Anterior cingulate cortex (tissue), 58 donors: ENCODE data around the gene TMEM131L.
"Not testable (repeated sequence)": the region's sequence is repeated elsewhere in the genome, so short reads cannot be mapped to it uniquely, and the experiment has no call there.

ENCODE experiments used
- DNase-seq, 58 donors: peaks; one replicate each; lab custom pipeline; 2025; lab: John Stamatoyannopoulos, UW

The TMEM131L gene

DNA sequence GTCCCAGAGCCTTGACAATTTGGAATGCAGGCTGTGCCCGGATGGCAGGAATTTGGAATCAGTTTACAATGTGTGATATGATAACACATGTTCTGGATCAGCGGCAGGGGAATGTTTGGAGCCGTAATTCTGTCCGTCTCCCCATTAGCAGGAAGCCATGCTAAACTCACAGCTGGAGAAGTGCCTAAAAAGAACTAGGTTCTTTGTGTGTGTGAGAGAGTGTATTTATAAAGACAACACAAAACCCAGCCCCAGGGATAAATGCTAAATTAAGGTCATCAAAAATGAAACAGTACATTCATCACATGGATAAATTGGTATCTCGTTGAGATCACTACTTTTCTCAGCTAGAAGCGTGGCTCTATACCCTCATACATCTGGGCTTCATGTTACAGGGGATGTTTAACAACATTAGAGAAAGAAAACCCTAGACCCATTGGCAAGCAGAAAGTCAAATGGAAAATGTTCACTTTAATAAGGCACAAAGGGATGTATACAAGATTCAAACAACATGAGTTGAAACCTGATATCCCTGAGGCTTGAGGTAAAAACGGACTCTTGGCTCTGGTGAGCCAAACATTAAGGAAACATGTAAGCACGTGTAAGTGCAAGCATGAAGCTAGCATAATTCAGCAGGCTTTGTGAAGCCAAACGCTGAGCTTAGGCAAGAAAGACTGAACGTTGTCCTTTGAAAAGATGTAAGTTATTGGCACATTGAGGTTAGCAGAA is 18.0 kb upstream of the TMEM131L start:
- DNase-seq: no peak

DNA sequence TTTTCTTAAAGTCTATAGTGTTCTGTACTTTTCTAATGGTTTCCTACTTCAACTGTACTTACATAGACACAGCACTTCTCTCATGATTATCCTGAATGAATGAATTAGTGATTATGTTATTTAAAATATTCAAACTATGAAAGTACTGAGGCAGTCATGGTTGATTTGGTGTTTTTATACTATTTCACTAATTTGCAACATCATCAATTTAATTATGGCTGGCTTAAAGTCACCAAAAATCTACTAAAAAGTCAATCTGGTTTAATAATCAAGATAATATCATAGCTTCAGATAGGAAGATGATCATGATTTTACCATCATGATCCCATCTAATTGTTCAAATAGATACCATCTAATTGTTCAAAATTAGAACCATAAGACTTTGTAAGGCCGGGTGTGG is 16.8 kb upstream of the TMEM131L start:
- no peak for DNase-seq

DNA sequence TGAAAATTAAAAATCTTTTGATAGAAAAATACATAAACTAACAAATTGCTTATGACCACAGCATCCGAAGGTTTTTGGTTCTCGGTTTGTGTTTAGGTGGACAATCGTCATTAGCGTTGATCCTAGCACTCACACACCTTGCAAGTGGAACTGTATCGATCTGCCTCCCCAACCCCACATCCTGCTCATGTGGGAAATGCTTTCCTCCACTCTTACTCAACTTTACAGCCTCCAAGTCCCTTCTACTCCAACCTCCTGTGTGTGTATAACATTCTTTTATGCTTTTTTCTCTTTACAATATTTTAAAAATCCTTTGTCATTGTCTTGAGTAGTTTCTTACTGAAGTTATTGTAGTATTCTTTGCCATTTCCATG is 15.6 kb upstream of the TMEM131L start:
- DNase-seq: no peak

DNA sequence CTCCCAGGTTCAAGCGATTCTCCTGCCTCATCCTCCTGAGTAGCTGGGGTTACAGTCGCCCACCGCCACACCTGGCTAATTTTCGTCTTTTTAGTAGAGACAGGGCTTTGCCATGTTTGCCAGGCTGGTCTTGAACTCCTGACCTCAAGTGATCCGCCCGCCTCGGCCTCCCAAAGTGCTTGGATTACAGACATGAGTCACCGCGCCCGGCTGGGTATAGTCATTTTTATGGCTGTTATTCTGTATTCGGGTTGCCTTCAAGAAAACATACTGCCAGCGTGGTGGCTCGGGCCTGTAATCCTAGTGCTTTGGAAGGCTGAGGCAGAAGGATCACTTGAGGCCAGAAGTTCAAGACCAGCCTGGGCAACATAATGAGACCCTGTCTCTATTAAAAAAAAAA is 15.0 kb upstream of the TMEM131L start:
- DNase-seq: not testable (repeated sequence)

DNA sequence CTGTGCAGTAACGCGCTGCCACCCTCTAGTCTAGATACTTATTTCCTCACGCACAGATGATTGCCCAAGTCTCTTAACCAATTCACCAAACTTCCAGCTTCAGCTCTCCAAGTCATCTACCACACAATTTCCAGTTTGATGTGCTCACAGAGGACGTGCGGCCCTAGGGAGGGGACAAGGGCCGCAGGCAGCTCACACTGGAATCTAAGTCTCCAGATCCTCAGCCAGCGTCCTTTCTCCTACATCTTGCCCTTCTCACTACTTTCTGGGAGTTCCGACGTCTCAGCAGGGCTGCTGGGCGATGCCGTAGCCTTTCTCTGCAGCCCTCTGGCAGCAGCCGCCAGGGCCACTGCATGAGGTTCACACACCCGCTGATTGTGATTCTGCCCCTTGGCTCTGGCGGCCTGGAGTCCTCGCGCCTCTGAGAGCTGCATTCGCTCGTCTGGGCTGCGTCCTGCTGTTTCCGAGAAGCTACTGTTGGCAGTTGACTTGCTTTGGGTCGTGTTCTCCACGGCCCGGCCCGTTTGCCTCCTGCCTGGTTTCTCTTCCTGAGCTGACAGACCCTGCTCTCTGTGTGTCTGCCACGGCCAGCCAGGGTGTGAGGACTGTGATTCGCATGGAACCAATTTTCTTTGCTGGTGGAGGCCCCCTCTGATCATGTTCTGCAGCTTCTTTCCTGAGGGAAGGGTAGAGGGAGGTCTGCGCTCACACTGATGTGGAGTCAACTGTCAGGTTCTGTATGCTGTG is 14.1 kb upstream of the TMEM131L start:
- no peak for DNase-seq

DNA sequence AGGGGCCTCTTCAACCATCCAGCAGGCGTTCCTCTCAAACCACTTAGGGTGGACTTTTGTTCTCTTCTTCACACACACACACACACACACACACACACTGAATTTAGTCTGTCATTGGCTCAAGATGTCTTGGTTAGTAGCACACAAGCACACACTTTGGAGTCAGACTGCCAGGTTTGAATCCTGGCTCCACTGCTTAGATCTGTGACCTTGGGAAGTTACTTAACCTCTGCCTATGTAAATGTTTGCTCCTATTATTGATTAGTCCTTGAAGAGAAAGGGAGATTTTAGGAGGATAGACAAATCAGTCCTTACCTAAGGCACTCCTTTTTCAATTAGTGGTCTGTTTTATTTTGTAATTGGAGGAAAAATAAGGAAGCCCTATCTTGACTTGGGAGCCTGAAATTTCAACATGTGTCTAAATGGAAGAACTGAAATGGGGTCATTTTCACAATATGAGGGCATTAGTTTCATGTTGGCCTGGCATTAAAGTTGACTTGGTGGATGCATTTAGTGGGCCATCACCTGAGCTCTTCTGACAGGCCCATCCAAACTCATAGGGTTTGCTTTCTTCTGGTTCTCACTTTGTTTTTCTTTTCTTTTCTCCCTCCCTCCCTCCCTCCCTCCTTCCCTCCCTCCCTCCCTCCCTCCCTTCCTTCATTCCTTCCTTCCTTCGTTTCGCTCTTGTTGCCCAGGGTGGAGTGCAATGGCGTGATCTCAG is 13.3 kb upstream of the TMEM131L start:
- DNase-seq: no peak

DNA sequence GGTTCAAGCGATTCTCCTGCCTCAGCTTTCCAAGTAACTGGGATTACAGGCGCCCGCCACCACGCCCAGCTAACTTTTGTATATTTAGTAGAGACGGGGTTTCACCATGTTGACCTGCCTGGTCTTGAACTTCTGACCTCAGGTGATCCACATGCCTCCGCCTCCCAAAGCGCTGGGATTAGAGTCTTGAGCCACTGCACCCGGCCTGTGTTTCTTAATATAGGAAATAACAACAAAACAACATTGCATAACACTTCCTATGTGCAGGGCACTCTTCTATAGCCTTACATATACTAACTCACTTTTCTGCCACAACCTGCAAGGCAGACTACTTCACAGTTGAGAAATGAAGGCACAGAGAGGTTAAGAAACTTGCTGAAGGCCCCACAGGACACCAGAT is 12.8 kb upstream of the TMEM131L start:
- no peak for DNase-seq

DNA sequence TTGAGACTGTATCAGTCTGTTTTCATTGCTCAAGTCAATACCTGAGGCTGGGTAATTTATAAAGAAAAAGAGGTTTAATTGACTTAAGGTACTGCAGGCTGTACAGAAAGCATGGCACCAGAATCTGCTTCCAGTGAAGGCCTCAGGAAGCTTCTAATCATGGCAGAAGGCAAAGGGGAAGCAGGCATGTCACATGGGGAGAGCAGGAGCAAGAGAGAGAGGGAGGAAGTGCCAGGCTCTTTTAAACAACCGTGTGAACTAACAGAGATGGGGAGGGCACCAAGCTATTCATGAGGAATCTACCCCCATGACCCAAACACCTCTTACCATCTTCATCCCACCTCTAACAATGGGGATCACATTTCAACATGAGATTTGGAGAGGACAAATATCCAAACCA is 7.2 kb upstream of the TMEM131L start:
- no peak for DNase-seq

DNA sequence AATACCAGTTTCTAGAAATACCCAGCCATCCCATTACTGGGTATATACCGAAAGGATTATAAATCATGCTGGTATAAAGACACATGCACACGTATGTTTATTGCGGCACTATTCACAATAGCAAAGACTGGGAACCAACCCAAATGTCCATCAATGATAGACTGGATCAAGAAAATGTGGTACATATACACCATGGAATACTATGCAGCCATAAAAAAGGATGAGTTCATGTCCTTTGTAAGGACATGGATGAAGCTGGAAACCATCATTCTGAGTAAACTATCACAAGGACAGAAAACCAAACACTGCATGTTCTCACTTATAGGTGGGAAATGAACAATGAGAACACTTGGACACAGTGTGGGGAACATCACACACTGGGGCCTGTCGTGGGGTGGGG is 4.6 kb upstream of the TMEM131L start:
- not testable (repeated sequence) for DNase-seq

DNA sequence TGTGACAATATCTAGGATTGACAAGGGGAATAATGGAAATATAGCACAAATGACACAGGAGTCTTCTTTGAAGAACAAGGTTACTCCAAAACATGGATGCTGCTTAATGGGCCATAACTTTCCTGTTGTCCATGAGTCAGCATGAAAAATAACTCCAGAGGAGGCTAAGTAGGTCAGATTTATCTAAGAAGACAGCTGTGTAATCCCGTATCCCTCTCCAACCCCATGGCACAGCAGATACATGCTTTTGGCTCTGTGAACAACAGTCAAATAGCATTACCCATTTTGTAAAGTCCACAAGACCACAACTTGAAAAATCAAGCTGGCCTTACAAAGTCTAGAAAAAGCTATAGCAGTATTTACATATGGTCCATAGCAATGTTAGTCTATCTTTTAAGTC is 2.1 kb upstream of the TMEM131L start:
- no peak for DNase-seq

DNA sequence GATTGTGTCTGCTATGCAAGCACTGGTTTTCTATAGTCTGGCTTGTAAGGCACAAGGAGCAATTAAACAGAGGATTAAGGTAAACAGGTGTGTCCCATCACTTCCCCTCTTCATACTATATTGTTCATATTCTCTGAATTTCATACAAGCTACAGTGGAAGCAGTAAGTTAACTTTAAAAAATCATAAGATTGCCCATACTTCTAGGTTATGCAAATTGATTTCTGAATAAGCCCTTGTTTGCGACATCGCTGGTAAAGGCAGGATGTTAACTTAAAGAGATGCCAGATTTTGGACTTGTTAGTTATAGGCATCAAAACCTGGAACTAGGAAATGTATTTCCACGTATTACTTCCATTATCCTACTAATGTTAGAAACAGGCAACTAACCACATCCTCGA is 1.0 kb upstream of the TMEM131L start:
- DNase-seq: no peak

DNA sequence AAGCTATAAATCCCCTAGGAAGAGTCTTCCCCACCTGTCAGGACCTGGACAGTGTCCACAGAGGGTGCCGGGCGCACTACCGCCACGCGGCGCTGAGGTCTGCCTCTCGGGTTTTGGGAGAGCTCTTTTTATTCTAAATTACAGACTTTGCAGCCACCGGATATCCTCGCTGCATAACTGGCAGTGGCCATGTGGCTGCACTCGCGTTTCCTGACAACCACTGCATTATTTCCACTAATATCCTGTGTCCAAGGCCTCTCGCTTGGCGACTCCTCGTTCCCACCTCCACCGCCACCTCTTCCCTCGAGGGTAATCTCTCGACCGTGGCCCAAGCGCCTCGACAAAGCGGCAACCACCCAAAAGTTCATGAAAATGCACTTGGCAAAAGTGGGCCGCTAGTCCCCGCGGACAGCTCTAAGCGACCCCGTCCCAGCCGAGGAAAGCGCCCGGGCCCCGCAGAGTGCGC is 512 bp upstream of the TMEM131L start:
- DNase-seq: peak in 31 of 58 donors; percentile 9 to 74 (median 47)

DNA sequence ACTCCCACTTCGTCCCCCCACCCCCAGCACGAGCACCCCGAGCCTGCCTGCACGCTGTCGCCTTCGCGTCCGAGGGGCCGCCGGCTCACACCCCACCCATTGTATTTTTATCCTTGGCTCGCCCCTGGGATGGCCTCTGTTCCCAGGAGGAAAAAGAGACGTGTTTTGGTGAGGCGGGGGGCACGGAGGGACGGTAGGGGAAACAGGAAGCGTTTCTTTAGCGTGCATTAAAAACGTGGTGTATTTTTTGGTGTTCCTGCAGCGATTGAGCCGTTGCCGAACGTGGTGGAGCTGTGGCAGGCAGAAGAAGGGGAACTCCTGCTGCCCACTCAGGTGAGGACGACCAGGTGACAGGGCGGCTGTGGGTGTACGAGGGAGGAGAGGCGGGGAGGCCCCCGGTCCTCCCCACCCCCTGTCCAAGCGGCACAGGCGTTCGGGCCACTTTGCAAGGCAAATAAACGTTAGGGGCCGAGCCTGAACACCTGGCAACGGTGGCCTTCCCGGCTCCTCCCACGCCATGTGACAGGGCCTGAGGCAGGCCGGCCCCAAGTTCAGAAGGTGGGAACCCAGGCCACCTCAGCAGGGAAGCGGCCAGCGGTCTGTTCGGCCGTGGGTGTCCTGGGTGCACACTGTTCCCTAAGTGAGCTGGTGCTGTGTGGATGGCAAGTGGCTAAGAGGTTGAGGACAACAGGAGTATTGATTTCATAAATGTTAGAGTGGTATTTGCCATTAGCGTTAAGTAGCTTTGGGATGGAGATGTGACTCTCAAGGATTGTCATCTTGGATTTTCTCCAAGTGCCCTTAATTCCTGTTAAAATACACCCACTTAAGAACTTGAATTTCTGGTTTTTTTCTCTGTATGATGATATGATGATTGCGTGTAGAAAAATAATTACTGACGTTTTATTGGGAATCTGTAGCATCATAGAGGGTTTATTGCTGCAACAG is 1.1 kb downstream of the TMEM131L start:
- peak in 7 of 58 donors; percentile 6 to 50 (median 29) for DNase-seq

DNA sequence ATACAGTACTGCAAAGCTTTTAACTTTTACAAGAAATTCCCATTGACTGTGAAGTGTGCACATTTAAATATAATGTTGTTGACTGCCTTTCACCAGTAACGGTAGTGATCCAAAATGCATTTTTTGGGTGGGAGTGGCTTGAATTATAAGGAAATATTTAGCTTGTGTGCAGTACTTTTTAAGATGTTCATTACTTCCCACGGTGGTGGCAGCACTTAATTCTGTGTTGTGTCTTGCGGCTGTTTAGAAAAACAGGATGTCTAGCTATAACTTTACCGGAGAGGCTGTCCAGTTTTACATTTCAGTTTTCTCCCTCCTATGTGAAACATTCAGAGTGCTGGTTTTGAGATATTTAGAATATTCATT is 1.7 kb downstream of the TMEM131L start:
- DNase-seq: no peak

DNA sequence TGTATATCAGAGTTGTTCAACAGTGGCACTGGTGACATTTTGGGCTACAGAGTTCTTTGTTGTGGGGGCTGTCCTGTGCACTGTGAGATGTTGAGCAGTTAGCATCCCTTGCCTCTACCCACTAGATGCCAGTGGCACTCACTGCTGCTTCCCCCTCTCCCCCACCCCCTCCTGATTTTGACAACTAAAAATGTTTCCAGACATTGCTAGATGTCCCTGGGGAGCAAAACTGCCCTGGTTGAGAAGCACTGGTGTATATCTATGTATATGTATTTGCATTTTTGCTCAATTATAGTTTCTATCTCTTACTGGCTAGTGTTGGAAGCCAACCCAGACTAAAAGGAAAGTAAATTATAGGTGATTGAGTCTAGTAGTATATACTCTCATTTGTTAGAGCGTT is 2.4 kb downstream of the TMEM131L start:
- no peak for DNase-seq

DNA sequence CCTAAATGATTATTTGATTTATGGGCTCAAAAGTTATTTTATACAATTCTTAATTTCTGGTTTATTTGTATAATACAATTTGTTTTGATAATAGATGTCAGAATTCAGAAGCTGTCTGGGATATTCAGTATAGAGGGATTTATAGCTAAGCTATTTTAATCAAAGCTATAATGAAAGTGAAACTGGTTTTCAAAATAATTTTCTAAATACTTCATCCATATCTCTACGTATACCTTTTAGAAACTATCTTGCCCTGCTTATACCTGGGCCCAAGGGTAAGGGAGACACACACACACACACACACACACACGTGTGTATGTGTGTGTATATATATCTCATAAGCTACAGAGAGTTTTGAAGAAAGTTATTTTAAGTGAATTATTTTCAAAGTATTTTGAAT is 2.9 kb downstream of the TMEM131L start:
- no peak for DNase-seq

DNA sequence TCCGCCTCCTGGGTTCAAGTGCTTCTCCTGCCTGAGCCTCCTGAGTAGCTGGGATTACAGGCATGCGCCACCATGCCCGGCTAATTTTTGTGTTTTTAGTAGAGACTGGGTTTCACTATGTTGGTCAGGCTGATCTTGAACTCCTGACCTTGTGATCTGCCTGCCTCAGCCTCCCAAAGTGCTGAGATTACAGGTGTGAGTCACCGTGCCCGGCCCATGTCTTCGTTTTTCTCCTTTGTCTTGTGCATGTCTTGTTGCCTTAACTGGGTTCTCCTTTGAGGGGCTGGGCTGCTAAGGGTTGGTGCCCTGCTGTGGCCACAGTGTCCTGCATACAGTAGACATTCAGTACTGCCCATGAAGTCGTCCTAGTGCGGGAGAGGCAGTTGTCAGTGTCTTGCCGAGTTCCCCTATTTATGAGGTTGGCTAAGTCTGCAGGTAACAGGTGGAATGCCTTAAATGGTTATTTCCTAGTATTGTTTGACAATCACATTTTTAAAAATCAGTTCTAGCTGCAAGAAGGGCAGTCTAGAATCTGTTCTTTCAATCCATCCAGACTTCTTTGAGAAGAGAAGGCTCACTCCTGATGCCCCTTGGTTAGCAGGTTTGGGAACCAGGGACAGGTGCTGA is 5.0 kb downstream of the TMEM131L start:
- DNase-seq: not testable (repeated sequence)

DNA sequence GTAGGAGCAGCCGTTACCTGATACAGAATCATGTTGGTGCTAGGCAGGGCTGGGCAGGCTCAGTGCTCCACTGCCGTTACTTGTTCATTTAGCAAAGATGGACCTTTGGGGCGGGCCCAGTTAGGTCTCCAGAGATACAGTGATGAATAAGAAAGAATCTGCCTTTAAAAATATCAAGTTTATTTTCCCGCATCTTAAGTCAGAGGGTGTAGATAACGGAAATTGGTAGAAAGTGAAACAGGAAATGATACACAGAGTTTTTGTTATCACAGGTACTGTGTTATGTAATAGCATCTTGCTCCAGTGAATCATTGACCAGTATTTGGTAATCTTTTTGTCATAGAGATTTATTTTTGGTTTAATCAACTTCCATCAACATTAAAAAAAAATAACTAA is 5.5 kb downstream of the TMEM131L start:
- no peak for DNase-seq

DNA sequence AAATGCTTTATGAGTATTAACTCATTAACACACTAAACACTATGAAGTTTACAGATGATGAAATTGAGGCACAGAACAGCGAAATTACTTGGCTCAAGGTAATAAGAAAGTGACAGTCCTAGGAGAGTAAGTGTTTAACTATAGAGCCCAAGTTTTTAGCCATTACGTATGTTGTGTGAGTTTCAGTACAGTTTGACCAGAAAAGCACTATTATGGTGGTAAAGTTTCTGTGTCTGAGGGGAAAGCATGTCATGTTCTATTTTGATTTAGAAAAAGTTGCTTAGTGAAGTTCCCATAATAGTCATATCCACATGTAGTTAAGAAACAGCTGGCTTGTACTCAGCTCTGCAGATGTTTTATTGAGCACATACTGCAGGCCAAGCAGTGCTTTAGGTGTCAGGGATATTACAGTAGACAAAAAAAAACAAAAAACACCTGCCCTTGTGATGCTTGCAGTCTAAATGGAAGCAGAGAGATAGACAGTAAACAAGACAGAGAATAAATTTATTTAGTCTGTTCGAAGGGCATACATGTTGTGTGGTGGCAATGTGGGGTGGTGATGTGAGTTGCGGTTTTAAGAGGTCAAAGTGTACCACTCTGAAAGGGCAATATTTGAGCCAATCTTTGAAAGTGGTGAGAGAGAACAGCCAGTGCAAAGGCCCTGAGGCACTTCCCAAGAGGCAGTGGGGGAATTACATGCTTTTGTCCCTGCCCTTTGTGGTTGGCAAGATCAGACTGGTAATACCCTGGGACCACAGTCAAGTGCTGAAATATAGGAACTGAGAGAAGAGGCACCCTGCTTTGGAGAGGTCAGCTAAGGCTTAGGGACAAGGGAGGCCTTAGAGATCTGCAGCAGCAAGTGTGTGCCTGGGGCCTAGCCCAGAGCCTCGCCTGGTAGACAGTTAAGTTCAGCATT is 6.2 kb downstream of the TMEM131L start:
- DNase-seq: no peak
